LNCAP (cell line): ENCODE data around the gene CEP112.

ENCODE experiments used
- CTCF ChIP-seq: fragments of 450-650 bp; IDR thresholded peaks from 2 replicates; pipeline ENCODE4 v1.5.1; 2017; ENCODE audit warnings: mild to moderate bottlenecking

CEP112 gene

DNA sequence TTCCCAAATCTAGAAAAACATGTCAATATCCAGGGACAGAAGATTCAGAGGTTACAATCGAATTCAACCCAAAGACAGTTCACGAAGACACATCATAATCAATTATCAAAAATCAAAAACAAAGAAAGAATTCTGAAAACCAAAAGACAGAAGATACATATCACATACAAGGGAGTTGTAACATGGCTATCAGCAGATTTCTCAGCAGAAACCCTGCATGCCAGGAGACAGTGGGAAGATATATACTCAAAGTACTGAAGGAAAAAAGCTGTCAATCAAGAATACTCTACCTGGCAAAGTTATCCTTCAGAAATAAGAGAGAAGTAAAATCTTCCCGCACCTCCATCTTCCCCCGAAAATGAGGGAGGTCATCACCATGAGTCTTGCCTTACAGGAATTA lies 258.6 kb downstream of the CEP112 start:
- TF ChIP-seq CTCF, result no peak

- TF ChIP-seq CTCF, result no peak
Measured at GRCh38 chr17:65931246-65932149, 260.4 kb downstream of the CEP112 start.

GRCh38 chr17:65930140-65930730 lies 261.7 kb downstream of the CEP112 start:
- no peak for TF ChIP-seq CTCF

DNA sequence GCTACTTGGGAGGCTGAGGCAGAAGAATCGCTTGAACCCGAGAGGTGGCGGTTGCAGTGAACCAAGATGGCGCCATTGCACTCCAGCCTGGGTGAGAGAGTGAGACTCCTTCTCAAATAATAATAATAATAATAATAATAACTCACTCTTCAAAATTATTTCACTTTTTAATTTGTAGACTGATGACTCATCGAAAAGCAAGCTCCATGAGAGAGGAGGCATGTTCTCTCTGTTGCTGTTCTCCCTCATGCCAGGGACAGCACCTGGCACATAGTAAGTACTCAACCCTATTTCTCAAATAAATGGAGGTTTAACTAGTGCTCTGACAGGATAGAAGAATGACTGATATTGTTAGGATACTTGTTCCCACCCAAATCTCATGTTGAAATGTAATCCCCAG lies 265.3 kb downstream of the CEP112 start:
- no peak for TF ChIP-seq CTCF

DNA sequence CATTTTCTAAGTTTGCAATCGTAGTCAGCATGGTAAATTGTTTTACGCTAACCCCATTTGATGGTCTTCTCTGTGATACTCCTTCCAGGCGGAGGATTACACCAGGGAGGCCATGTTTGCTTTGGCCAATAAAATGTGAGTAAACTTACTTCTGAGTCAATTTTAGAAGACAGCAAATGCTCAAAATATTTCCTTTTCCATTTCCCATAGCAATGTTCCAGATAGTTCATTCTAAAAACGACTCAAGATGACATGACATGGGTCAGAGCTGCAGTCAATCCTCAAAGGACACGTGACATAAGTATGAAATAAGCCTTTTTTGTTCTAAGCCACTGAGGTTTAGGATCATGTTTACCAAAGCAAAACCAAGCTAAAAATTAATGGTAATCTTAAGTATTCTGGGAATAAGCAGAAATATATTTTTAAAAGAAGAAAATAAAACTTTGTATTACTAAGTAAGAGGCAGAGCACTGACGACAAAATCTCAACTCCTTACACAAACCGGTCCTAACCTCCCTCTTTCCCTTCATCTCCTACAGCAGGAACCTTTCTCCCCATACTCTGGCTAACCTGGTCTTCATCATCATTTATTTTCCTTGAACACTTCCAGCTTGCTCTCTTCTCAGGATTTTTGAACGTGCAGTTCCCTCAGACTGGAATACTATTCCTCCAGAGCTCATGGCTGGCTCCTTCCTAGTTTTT lies 266.2 kb downstream of the CEP112 start:
- TF ChIP-seq CTCF, result no peak

- no peak for TF ChIP-seq CTCF
Measured at GRCh38 chr17:65920996-65921395, 270.9 kb downstream of the CEP112 start.

- no peak for TF ChIP-seq CTCF
Measured at GRCh38 chr17:65918916-65919315, 273.0 kb downstream of the CEP112 start.
